HG03457 (cell line): ENCODE results near the gene ZNF248.
"Not testable (repeated sequence)": the region's sequence is repeated elsewhere in the genome, so short reads cannot be mapped to it uniquely, and the experiment has no call there.

Source experiments
- ATAC-seq: cut with Tn5 transposase; IDR thresholded peaks from one replicate; pipeline ENCODE4 v1.9.1; 2021; ENCODE audit warnings: moderate number of reproducible peaks; ENCODE audit not compliant: unreplicated experiment

ZNF248 gene

GRCh38 chr10:37857287-37858211 lies at the start of gene ZNF248:
Gene ZNF248 (minus strand): TSS chr10:37857610. CDS start chr10:37856310, 1,300 bp downstream.
- peak; percentile 92 for ATAC-seq

- ATAC-seq: no peak
Observed at GRCh38 chr10:37906382-37906781, 49.0 kb upstream of the ZNF248 start.

GRCh38 chr10:37896436-37896835 lies 39.0 kb upstream of the ZNF248 start:
- no peak for ATAC-seq

- ATAC-seq: no peak
Observed at GRCh38 chr10:37895674-37896073, 38.3 kb upstream of the ZNF248 start.

GRCh38 chr10:37885850-37886249 lies 28.4 kb upstream of the ZNF248 start:
- no peak for ATAC-seq

- no peak for ATAC-seq
Observed at GRCh38 chr10:37872955-37873354, 15.5 kb upstream of the ZNF248 start.

GRCh38 chr10:37872283-37872682 lies 14.9 kb upstream of the ZNF248 start:
- no peak for ATAC-seq

- ATAC-seq: no peak
Observed at GRCh38 chr10:37871568-37872251, 14.3 kb upstream of the ZNF248 start.

- ATAC-seq: no peak
Observed at GRCh38 chr10:37871143-37871542, 13.7 kb upstream of the ZNF248 start.

GRCh38 chr10:37868796-37869195 lies 11.4 kb upstream of the ZNF248 start:
- ATAC-seq: no peak

- no peak for ATAC-seq
Observed at GRCh38 chr10:37865957-37866803, 8.8 kb upstream of the ZNF248 start.

- no peak for ATAC-seq
Observed at GRCh38 chr10:37865264-37865663, 7.9 kb upstream of the ZNF248 start.

- no peak for ATAC-seq
Observed at GRCh38 chr10:37860494-37861190, 3.2 kb upstream of the ZNF248 start.

GRCh38 chr10:37859270-37859669 lies 1.9 kb upstream of the ZNF248 start:
- ATAC-seq: not testable (repeated sequence)

GRCh38 chr10:37856881-37857286 lies 526 bp downstream of the ZNF248 start:
- ATAC-seq: peak; percentile 1

GRCh38 chr10:37855636-37856035 lies 1.8 kb downstream of the ZNF248 start:
- no peak for ATAC-seq

- ATAC-seq: no peak
Observed at GRCh38 chr10:37854626-37855025, 2.8 kb downstream of the ZNF248 start.

GRCh38 chr10:37844644-37845043 lies 12.8 kb downstream of the ZNF248 start:
- ATAC-seq: no peak

- ATAC-seq: no peak
Observed at GRCh38 chr10:37839243-37839642, 18.2 kb downstream of the ZNF248 start.

- no peak for ATAC-seq
Observed at GRCh38 chr10:37831495-37832333, 25.7 kb downstream of the ZNF248 start.
